ENCODE data around the gene SSTR3.

SSTR3 gene

DNA sequence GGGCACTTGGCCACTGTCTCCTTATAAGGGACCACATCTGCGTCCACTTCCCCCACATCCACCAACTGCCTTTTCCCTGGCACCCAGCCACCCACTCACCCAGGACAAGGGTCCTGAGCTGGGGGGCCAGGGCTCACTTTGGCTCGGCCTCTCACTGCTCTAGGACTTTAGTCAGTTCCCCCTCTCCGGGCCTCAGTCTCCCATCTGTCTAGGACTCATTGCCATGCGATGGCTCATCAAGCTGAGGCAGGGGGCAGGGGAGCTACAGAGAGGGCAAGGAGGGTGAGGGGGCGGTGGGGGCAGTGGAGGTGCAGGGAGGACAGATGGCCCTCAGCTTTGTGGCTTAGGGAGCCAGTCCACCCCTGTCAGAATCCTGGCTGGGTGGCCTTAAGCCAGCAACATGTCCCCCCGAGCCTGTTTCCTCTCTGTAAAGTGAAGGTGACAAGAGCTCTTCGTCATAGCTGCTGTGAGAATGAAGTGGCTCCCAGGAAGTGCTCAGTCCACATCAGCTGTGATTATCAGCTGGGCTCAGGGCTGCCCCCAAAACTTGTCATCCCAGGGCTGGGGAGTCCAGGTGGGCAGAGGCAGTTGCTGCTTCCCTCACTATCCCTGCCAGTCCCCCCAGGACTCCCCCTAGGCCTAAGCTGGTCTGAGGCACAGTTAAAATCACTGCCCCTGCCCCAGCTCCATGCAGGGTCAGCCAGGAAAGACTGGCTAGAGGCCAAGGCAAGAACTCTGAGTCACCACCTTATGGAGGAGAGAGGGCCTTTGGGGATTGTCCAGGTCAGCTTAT lies 16.9 kb upstream of the SSTR3 start:
- no peak for DNase-seq (ENCODE audit: low read depth in 2 of 2)

GRCh38 chr22:37228106-37229011 lies 16.1 kb upstream of the SSTR3 start:
- DNase-seq (ENCODE audit: low read depth in 2 of 2), result no peak

DNA sequence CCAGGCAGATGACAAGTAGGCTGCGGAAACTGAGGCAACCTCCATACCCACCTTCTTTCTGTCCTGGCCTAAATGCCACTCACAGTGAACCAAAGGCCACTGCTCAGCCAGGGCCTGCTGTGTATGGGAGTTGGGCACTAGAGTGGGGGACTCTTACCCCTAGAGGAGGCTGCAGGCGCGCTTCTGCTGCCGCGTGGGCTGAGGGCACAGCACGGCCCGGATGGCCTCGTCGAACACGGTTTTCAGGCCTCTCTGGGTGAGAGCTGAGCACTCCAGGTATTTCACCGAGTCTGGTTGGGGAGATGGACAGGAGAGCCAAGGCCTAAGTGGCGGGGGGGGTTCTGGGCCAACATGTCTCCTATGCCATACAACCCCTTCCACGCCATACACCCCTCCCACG lies 14.2 kb upstream of the SSTR3 start:
- DNase-seq (ENCODE audit: low read depth in 2 of 2), result no peak

DNA sequence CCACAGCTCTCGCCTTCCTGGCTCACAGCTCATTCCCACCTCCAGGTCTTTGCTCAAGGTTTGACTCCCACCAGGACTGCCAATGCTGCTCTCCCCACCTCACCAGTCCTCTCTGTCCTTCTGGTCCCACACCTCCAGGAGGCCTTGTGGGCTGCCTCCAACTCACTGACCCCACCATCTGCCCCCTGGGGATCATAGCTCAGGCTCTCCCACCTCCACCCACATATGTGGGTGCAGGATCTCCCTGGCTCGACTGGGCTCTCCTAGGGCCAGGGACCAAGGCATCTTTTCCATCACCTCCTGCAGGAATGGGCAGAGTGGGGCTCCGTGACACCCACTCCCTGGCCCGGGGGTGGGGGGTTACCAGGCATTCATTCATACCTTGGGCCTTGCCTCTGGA lies 13.8 kb upstream of the SSTR3 start:
- DNase-seq (ENCODE audit: low read depth in 2 of 2), result no peak

DNA sequence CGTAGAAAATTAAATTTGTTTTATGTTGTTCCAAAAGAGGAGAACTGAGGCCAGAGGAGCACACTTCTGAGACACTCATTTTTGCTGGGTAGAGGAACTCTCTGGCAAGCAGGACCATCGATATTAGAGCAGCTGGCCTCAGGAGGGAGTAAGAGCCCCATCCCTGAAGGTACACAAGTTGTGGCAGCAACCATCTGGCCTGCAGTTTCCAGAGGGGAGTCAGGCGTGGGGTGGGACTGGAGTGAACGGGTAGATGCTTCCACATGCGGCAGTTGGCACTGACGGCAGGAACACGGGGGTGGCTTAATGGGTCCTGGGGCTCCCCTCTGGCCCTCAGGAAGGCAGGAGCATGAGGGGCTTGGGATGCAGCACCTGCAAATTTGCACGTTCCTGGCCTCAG lies 13.2 kb upstream of the SSTR3 start:
- no peak for DNase-seq (ENCODE audit: low read depth in 2 of 2)

GRCh38 chr22:37224757-37225420 lies 12.6 kb upstream of the SSTR3 start:
- DNase-seq (ENCODE audit: low read depth in 2 of 2), result no peak

GRCh38 chr22:37223965-37224551 lies 11.8 kb upstream of the SSTR3 start:
- DNase-seq (ENCODE audit: low read depth in 2 of 2), result no peak

- no peak for DNase-seq (ENCODE audit: low read depth in 2 of 2)
These were observed 10.2 kb upstream of the SSTR3 start for GRCh38 chr22:37222440-37222971.

- DNase-seq (ENCODE audit: low read depth in 2 of 2), result no peak
These were observed 9.4 kb upstream of the SSTR3 start for GRCh38 chr22:37221424-37222333.

DNA sequence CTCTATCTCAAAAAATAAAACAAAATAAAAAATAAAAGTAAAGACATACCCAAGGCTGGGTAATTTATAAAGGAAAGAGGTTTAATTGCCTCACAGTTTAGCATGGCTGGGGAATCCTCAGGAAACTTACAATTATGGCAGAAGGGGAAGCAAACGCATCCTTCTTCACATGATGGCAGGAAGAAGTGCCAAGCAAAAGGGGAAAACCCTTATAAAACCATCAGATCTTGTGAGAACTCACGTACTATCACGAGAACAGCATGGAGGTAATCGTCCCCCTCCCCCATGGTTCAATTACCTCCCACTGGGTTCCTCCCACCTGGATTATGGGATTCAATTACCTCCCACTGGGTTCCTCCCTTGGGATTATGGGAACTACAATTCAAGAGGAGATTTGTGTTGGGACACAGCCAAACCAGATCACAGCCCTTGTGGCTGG lies 8.3 kb upstream of the SSTR3 start:
- no peak for DNase-seq (ENCODE audit: low read depth in 2 of 2)

DNA sequence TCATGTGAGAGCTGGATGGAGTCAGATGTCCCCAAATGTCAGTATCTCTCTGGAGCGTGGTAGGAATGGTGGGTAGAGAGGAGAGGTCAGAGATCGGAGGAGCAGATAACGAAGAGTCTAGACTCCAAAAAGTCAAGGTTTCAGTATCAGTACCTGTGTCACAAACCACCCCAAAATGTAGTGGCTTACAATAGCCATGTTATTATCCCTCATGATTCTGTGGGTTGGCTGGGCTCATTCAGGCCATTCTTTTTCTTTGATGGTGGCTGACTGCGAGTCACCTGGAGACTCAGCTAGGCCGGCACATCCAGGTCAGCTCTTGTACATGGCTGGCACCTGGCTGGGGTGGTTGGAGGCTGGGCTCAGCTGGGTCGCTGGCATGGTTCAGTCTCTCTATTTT lies 7.3 kb upstream of the SSTR3 start:
- no peak for DNase-seq (ENCODE audit: low read depth in 2 of 2)

GRCh38 chr22:37218771-37219411 lies 6.6 kb upstream of the SSTR3 start:
- peak in 1 of 2 donors; percentile 45 for DNase-seq (ENCODE audit: low read depth in 2 of 2)

DNA sequence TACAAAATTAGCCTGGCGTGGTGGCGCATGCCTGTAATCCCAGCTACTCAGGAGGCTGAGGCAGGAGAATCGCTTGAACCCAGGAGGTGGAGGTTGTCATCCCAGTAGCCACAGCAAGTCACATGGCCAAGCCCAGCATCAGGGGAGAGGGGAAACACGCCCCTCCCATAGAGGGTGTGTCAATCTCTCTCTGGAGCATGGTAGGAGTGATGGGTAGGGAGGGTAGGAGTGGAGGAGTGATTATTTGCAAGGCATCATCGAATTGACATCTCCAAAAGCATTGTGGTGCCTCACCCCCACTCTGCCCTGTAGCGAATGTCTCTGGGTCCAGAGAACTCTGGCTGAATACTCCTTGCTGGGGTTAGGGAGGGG lies 6.1 kb upstream of the SSTR3 start:
- no peak for DNase-seq (ENCODE audit: low read depth in 2 of 2)

GRCh38 chr22:37215890-37216289 lies 3.6 kb upstream of the SSTR3 start:
- no peak for DNase-seq (ENCODE audit: low read depth in 2 of 2)

DNA sequence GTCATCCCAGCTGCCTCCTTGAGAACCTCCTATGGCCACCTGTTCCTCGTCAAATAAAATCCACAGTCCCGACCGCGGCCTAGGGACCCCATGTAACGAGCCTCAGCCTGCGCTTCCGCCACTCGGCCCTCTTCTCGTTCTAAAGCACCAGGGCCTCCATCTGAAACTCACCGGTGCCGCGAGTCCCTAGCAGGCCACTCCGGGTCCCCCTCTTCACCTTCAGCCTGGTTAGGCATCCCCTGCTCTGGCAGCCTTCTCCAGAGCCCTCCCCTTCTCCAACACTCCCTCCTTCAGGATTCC lies 2.4 kb upstream of the SSTR3 start:
- no peak for DNase-seq (ENCODE audit: low read depth in 2 of 2)

- DNase-seq (ENCODE audit: low read depth in 2 of 2), result no peak
These were observed 1.9 kb upstream of the SSTR3 start for GRCh38 chr22:37213941-37214730.

- DNase-seq (ENCODE audit: low read depth in 2 of 2), result no peak
These were observed 1.1 kb upstream of the SSTR3 start for GRCh38 chr22:37213218-37213855.

DNA sequence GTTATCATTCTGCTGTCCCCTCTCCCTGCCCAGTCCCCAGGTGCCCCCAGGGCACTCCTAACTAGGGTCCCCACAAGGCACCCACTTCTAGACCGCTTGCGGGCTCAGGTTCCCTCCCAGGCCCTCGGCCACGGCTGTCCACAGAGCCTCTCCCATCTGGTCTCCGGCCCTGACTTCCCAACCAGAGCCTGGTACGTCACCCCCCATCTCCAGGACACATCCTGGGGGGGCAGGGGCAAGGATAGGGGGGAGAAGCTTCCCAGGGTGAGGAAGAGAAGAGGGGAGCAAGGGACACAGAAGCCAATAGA lies 457 bp downstream of the SSTR3 start:
- DNase-seq (ENCODE audit: low read depth in 2 of 2), result no peak

Data from activated CD4-positive, alpha-beta T cell treated with anti-CD3 and anti-CD28 coated beads for 24 hours (primary cell).